GM15510 (cell line): ENCODE data around the gene ISG20L2.

Experiments used
- POLR2A ChIP-seq: IDR thresholded peaks from 3 replicates; pipeline ENCODE4 v1.6.1; 2011; ENCODE audit warnings: borderline replicate concordance; ENCODE audit not compliant: insufficient read length; ENCODE audit errors: extremely low read depth

Gene ISG20L2

DNA sequence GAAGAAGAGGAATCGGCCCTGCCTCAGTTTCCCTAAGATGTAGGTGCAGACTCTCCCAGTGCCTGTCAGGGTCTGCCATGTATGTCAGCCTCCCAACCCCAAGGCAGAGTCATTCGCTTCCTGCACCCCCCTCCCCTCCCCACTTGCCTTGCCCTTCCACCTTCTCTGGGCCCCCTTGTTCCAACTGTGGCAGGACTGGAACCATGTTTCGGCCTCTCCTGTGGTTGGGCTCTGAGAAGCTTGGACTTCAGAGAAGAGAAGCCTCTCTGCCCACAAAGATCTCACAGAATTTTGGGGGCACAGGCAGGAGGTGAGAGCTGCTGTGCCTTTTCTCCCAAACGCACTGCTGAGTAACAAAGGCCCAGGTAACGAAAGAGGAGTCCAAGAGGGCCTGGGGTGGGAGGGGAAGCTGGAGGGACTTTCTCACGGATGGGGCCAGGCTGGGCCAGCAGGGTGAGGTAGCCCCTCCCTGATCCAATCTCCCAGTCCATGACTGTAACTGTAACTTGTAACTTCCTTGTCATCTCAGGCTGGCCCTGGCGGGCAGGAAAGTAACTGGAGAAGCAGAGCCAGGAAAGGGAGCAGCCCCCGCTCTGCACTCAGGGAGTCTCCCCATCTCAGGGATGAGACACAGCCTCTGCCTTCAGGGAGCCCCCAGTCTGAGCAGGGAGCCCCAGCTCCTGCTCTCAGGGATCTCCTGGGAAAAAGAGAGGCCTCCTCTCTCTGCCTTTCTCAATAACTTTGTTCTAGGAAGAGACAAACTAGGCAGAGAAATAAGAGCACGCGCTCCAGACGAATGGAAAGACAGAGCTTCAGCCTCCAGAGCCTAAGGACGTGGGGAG is 34.5 kb downstream of the ISG20L2 start:
- TF ChIP-seq POLR2A, result no peak

GRCh38 chr1:156692925-156693847 is 35.4 kb downstream of the ISG20L2 start:
- no peak for TF ChIP-seq POLR2A

GRCh38 chr1:156692441-156692924 is 36.1 kb downstream of the ISG20L2 start:
- no peak for TF ChIP-seq POLR2A

DNA sequence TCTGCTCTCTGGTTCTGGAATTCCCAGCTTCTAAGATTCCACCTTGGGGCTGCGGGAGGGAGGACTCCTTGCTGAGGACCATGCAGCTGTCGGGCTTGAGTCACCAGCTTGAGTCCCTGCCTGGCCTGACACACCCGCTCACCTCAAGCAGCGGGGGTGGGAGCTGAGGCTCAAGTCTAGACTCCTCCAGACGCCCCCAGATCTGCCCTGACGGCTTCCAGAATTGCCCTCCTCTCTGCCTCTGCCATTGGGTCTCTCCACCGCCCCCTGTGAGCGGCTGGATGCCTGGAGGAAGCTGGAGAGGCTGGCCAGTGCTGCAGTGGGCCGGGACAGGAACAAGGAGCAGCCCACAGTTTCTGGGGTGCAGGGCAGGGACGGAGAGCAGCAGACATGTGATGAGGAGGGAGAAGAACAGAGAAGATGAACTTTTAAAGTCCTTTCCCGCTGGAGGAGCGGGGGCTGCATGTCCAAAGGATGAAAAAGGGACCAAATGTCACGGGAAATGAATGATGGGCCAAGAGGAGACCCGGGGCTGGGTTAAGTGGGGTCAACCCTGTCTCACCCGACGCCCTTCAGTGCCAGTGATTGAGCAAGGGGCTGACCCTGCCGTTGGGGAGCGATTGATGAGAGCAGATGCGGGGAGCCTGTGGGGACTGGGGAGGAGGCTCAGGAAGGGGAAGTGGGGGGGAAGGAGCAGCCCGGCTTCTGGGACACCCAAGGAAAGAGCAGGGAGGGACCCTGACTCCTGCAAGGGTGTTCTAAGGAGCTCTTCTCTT is 36.7 kb downstream of the ISG20L2 start:
- TF ChIP-seq POLR2A, result no peak

DNA sequence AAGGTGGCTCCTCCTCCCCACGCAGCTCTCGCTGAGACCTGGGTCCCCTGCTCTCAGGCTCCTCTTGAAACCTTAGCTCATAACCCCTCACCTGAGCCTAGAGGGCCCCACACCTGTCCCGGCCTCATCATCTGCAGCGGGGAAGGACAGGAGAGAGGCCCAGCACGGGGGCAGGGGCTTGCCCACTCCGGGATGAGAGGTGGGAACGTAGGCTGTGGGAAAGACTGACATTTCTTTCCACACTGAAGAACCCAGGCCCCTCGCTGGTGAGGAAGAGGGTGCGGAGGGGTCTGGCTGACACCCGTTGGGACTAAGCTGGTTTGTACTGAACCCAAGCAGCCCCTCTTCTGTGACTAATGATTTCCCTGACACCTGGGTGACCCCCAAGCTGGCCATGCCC is 37.4 kb downstream of the ISG20L2 start:
- TF ChIP-seq POLR2A, result no peak

DNA sequence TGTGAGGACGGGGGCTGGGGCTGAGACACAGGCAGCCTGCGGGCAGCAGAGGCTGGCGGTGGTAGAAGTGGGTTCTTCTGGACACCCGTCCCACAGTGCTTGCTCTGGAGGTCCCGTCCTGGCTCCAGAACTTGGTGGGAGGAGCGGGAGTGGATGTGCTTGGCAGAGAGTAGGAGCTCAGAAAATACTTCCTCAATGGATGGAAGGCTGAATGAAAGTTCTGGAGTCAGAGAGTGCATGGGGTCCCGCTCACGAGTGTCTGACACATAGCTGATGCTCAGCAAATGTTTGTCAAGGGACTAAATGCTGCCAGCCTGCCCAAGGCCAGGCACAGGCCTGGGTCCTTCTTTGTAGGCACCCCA is 37.9 kb downstream of the ISG20L2 start:
- no peak for TF ChIP-seq POLR2A

DNA sequence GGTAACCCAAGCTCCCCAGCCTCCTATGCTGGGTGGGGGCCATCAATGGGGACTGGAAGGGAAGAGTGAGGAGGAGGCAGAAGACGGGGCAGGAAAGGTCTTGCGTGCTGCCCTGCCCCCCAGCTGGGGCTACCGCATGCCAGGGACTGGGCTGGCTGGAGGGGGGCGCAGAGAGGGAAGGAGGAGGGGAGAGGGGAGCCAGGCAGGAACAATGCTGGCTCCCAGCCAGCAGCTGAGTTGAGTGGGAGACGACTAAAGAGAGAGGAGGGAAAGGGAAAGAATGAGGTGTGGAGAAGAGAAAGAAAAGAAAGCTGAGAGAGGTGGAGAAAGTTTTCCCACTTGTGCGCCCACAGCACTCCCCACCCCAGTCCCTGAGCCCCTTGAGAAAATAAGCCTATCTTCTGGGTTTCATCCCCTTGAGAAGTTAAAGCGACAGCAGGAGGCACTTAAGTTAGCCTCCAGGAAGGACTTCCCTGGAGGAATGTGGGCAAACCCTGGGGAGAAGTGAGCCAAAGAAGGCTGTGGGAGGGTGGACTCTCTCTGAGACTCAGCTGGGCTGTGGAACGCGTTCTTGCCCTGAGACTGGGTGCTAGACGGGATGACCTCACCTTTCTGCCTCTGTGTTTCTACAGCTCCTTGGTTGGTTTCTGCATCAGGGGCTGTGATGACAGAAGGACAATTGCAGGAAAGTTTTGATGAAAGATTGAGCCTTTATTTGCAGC is 38.5 kb downstream of the ISG20L2 start:
- TF ChIP-seq POLR2A, result no peak

DNA sequence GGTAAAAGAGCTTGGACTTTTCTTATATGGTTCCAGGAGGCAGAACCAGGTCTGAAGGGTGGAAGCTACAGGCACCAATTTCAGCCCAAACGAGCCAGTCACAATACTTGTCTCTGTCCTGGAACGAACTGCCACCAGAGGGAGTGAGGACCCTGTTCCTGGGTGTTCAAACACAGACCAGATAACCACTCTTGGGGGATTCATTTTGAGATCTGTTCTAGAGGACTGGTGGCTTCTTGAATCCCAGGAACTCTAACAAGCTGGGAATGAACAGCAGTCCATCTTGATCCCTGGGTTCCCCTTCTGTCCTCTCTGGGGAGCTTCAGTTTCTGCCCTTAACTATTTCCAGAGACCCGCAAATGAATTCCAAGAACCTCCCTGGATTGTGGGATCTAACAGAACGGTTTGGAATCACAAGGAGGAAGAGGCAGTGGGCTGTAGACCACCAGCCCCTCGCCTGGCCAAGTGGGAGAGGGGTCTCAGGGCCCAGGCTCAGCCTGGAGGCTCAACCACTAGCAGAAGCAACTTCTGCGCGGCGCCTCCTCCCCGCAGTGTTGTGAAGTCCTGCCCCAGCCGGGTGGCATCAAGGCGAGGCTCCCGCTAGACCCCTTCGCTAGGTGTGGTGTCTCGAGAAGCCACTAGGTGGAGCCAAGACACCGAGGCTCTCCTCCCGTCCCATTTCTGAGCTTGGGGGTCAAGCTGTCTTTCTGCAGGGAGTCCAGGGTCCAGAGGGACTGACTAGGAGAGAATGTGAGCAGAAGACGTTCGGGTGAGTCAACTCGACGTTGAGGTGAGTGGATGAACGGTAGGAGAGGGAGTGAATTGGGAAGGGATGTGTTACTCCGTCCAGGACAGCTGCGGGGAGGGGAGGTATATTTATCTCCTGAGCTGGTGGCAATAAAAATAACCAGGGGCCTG is 39.3 kb downstream of the ISG20L2 start:
- no peak for TF ChIP-seq POLR2A

- TF ChIP-seq POLR2A, result no peak
Observed at GRCh38 chr1:156684227-156684782, 44.3 kb downstream of the ISG20L2 start.

DNA sequence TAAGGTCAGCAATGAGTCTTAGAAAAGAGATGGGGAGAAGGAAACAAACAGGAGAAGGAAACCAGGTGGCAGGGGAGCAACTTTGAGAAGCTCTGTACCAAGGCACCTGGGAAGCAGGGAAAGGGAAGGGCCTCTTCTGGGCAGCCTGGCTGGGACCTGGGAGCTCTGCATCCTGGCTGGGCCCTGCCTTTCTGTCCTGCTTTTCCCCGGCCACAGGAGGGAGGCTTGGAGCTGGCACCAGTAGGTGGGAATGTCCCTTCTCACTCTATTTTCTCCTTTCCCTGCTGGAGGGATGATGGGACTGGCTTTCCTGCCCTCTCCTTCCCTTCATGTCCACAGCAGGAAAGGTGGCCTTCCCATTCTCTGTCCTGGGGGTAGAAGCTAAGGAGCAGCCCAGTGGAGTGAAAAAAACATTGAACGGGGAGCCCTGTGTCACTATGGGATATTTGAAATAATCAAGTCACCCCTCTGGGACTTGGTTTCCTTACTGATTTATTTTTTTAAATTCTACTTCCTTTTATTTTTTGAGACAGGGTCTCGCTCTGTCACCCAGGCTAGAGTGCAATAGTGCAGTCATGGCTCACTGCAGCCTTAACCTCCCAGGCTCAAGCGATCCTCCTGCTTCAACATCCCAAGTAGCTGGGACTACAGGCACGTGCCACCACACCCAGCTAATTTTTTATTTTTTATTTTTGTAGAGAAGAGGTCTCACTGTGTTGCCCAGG is 46.2 kb downstream of the ISG20L2 start:
- no peak for TF ChIP-seq POLR2A

DNA sequence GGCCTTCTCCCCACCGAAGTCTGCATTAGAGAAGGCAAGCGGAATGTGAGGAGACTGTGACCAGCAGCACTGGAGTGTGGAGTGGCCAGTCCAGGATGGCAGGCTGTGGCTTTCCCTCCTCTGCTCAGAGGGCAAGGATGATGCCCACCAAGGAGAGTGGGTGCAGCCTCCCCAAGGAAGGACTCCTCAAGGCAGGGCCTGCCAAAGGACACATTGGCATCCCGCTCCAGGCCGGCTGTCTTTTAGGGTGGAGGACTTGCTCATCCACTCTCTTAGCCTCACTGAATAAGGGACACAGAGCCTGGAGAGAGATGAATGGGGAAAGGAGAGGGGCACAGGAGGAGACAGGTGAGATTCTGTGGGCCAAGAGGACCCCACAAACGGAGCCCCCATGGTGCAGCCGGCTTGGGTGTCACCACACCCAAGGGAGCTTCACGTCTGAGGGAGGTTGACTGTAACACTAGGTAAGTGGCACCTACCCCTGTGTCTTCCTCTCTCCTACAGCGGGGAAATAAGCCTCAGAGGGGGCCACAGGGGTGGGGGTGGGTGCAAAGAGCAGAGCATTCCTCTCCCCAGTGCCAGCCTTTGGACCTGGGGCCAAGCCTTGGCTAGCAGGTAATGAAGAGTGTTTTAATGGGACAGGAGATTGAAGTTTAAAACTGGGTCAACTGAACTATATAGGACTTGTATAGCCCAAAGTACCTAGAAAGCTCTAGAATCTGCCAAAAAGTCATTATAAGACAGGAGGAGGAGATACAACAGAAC is 47.2 kb downstream of the ISG20L2 start:
- no peak for TF ChIP-seq POLR2A

- no peak for TF ChIP-seq POLR2A
Observed at GRCh38 chr1:156680056-156680455, 48.5 kb downstream of the ISG20L2 start.
